Umbilical cord (tissue), 2 donors: ENCODE data around the gene TECPR1. TPM values are rescaled to one million over a fixed set of nuclear protein-coding genes. Genes with fewer than 3 reads are reported as not detected.

Experiments
- DNase-seq: peaks from one replicate; pipeline ENCODE4 v3.0.0-alpha.2; 2015; ENCODE audit warnings: low spot score
- total RNA-seq: library from RNA; depleted of rRNA; stranded (reverse); fragments of >200 nt; gene quantifications from one replicate; pipeline ENCODE4 v1.2.3, GENCODE V29; 2014; ENCODE audit warnings: low replicate concordance; ENCODE audit not compliant: insufficient read depth

TECPR1 gene
- total RNA-seq, 1 donor from 2014 or later: 11.8 TPM

- no peak for DNase-seq
Observed at GRCh38 chr7:98283887-98284222, 31.8 kb upstream of the TECPR1 start.

- no peak for DNase-seq
Observed at GRCh38 chr7:98283127-98283886, 31.3 kb upstream of the TECPR1 start.

GRCh38 chr7:98282703-98283102 is 30.7 kb upstream of the TECPR1 start:
- no peak for DNase-seq

- DNase-seq: no peak
Observed at GRCh38 chr7:98281757-98282606, 29.9 kb upstream of the TECPR1 start.

GRCh38 chr7:98280791-98281756 is 29.0 kb upstream of the TECPR1 start, which contains the start of gene BRI3:
Gene BRI3, plus strand, starts transcription at chr7:98281686. Its CDS starts 110 bp downstream, at chr7:98281796.
- peak; percentile 92 for DNase-seq

GRCh38 chr7:98280296-98280695 is 28.3 kb upstream of the TECPR1 start:
- no peak for DNase-seq

GRCh38 chr7:98278936-98279335 is 26.9 kb upstream of the TECPR1 start:
- no peak for DNase-seq

GRCh38 chr7:98278408-98278807 is 26.4 kb upstream of the TECPR1 start:
- DNase-seq: no peak

GRCh38 chr7:98276241-98276761 is 24.3 kb upstream of the TECPR1 start:
- DNase-seq: no peak

- no peak for DNase-seq
Observed at GRCh38 chr7:98267303-98267702, 15.3 kb upstream of the TECPR1 start.

GRCh38 chr7:98266840-98267239 is 14.8 kb upstream of the TECPR1 start:
- no peak for DNase-seq

- DNase-seq: no peak
Observed at GRCh38 chr7:98265841-98266271, 13.8 kb upstream of the TECPR1 start.

- DNase-seq: no peak
Observed at GRCh38 chr7:98257701-98258100, 5.7 kb upstream of the TECPR1 start.

GRCh38 chr7:98256431-98256830 is 4.4 kb upstream of the TECPR1 start:
- no peak for DNase-seq

GRCh38 chr7:98254951-98255610 is 3.0 kb upstream of the TECPR1 start:
- no peak for DNase-seq

GRCh38 chr7:98254516-98254915 is 2.5 kb upstream of the TECPR1 start:
- DNase-seq: no peak

GRCh38 chr7:98252425-98253054 is 508 bp upstream of the TECPR1 start:
- DNase-seq: no peak

- DNase-seq: no peak
Observed at GRCh38 chr7:98251231-98251600, 816 bp downstream of the TECPR1 start.

GRCh38 chr7:98250789-98251188 is 1.2 kb downstream of the TECPR1 start:
- no peak for DNase-seq

- DNase-seq: peak; percentile 7
Observed at GRCh38 chr7:98249106-98249505, 2.9 kb downstream of the TECPR1 start.
